ENCODE results near the gene ZBTB20.

DNA sequence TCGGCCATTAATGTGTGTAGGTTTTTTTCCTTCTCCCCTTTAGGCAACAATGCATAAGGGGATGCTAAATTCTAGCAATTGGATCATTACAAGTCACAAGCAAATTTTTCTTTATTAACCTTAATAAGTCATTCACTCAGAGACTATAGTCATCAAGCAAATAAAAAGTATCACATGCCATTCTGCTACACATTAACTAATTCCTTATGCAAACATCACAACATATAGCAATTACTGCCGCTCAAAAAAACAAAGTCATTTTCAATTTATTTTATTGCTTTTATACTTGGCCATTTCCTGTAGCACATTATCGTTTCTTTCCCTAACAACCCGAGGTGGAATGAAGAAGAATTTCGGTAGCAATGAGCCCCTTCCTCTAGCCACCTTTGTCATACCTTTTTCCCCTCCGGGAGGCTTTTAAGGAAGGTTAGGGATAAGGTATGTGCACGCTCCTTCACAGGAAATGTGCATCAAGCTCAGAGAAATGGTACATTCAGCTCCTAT, 432.1 kb downstream of the ZBTB20 start:
- TF ChIP-seq EZH2phosphoT487 (IDR thresholded peaks at IDR 0.05; ENCODE audit: low read length) (no peak), EZH2 (optimal IDR thresholded peaks at IDR 0.05; ENCODE audit: low read depth, low read length) (no peak)
- TF ChIP-seq, protein P1, sequence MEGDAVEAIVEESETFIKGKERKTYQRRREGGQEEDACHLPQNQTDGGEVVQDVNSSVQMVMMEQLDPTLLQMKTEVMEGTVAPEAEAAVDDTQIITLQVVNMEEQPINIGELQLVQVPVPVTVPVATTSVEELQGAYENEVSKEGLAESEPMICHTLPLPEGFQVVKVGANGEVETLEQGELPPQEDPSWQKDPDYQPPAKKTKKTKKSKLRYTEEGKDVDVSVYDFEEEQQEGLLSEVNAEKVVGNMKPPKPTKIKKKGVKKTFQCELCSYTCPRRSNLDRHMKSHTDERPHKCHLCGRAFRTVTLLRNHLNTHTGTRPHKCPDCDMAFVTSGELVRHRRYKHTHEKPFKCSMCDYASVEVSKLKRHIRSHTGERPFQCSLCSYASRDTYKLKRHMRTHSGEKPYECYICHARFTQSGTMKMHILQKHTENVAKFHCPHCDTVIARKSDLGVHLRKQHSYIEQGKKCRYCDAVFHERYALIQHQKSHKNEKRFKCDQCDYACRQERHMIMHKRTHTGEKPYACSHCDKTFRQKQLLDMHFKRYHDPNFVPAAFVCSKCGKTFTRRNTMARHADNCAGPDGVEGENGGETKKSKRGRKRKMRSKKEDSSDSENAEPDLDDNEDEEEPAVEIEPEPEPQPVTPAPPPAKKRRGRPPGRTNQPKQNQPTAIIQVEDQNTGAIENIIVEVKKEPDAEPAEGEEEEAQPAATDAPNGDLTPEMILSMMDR (IDR thresholded peaks at IDR 0.05; ENCODE audit: low read length), result no peak

Data from MM.1S (cell line).